NCI-H82 treated with DMSO at 0.1 percent for 48 hours (cell line): ENCODE measurements around the gene ZNF697.

ENCODE experiments used
- DNase-seq: peaks from one replicate; lab custom pipeline; 2025; ENCODE audit not compliant: unreplicated experiment; lab: John Stamatoyannopoulos, UW

Gene ZNF697

GRCh38 chr1:119664067-119664466 lies 16.0 kb upstream of the ZNF697 start:
- no peak for DNase-seq

- DNase-seq, result no peak
These were observed 14.0 kb upstream of the ZNF697 start for GRCh38 chr1:119662034-119662437.

- peak; percentile 25 for DNase-seq
These were observed 12.4 kb upstream of the ZNF697 start for GRCh38 chr1:119660253-119661083.

- no peak for DNase-seq
These were observed 11.6 kb upstream of the ZNF697 start for GRCh38 chr1:119659628-119660027.

GRCh38 chr1:119656410-119656955 lies 8.4 kb upstream of the ZNF697 start:
- no peak for DNase-seq

GRCh38 chr1:119655154-119655553 lies 7.1 kb upstream of the ZNF697 start:
- DNase-seq, result no peak

- DNase-seq, result no peak
These were observed 5.7 kb upstream of the ZNF697 start for GRCh38 chr1:119653839-119654170.

- DNase-seq, result no peak
These were observed 5.2 kb upstream of the ZNF697 start for GRCh38 chr1:119653135-119653838.

- DNase-seq, result no peak
These were observed 4.5 kb upstream of the ZNF697 start for GRCh38 chr1:119652587-119652986.

- no peak for DNase-seq
These were observed 3.6 kb upstream of the ZNF697 start for GRCh38 chr1:119651641-119652040.

GRCh38 chr1:119651133-119651532 lies 3.1 kb upstream of the ZNF697 start:
- no peak for DNase-seq

- no peak for DNase-seq
These were observed 546 bp upstream of the ZNF697 start for GRCh38 chr1:119648620-119649004.

- DNase-seq, result no peak
These were observed 785 bp downstream of the ZNF697 start for GRCh38 chr1:119647228-119647733.

GRCh38 chr1:119646521-119647227 lies 1.4 kb downstream of the ZNF697 start:
- no peak for DNase-seq

GRCh38 chr1:119639109-119639508 lies 9.0 kb downstream of the ZNF697 start:
- no peak for DNase-seq

- DNase-seq, result no peak
These were observed 10.4 kb downstream of the ZNF697 start for GRCh38 chr1:119637710-119638109.

GRCh38 chr1:119636491-119637089 lies 11.5 kb downstream of the ZNF697 start:
- DNase-seq, result no peak

- no peak for DNase-seq
These were observed 12.2 kb downstream of the ZNF697 start for GRCh38 chr1:119635811-119636390.

GRCh38 chr1:119634016-119634415 lies 14.1 kb downstream of the ZNF697 start:
- no peak for DNase-seq

GRCh38 chr1:119633575-119633974 lies 14.5 kb downstream of the ZNF697 start:
- no peak for DNase-seq

GRCh38 chr1:119632841-119633240 lies 15.2 kb downstream of the ZNF697 start:
- no peak for DNase-seq
